Tibial artery (tissue), 4 donors: ENCODE data around the gene INO80.

Source experiments
- DNase-seq, 2 donors: peaks; one replicate each; pipeline ENCODE4 v3.0.0-alpha.2; 2019
- H3K27ac ChIP-seq, 2 donors: fragments of 200-600 bp; sonication (generic) in 1 of 2; 1 replicate in 1 of 2; 2 replicates in 1 of 2; pipeline ENCODE4 v1.5.1; 2018 to 2019; ENCODE audit warnings: mild to moderate bottlenecking in 1 of 2
- H3K27me3 ChIP-seq, 2 donors: fragments of 200-600 bp; sonication (generic) in 1 of 2; one replicate each; pipeline versions ENCODE4 v1.5.1 to v1.6.0; 2016 to 2019
- H3K36me3 ChIP-seq, 3 donors: fragments of 200-600 bp; sonication (generic) in 2 of 3; one replicate each; pipeline ENCODE4 v1.5.1; 2016 to 2019; ENCODE audit warnings: mild to moderate bottlenecking in 2 of 3
- H3K4me1 ChIP-seq, 4 donors: fragments of 200-600 bp; sonication (generic) in 2 of 4; 1 replicate in 3 of 4; 2 replicates in 1 of 4; pipeline ENCODE4 v1.5.1; 2016 to 2019
- H3K4me3 ChIP-seq, 2 donors: fragments of 200-600 bp; sonication (generic) in 1 of 2; 1 replicate in 1 of 2; 2 replicates in 1 of 2; pipeline ENCODE4 v1.5.1; 2018 to 2019; ENCODE audit warnings: mild to moderate bottlenecking in 2 of 2
- H3K9me3 ChIP-seq, 3 donors: fragments of 200-600 bp; sonication (generic) in 1 of 3; one replicate each; pipeline ENCODE4 v1.5.1; 2016 to 2019
- CTCF ChIP-seq, 2 experiments: fragments of 200-600 bp in 1 of 2; fragments of 450-650 bp in 1 of 2; IDR thresholded peaks; one replicate each; pipeline ENCODE4 v1.5.1; 2017 to 2019; ENCODE audit warnings: antibody characterized with exemption in 2 of 2, mild to moderate bottlenecking in 1 of 2, moderate library complexity in 1 of 2
- intact Hi-C: fragments of 100-400 bp; cut with DNase I; formaldehyde crosslinking; loops from one replicate; pipeline ENCODE4 v1.15.0; 2023; ENCODE audit warnings: low total_unique reads

The INO80 gene

GRCh38 chr15:40990789-40991188, 125.3 kb downstream of the INO80 start:
- peaks cover 27 to 50% (median 47%) of the 10 kb centered on the region in 3 donors for H3K36me3 ChIP-seq
- intact Hi-C loops: no loop called here
- H3K4me1 ChIP-seq: peaks cover 0 to 35% (median 15%) of the 10 kb centered on the region in 4 donors
- no peak overlapping the region for H3K4me3 ChIP-seq
- H3K27me3 ChIP-seq: no peaks in the 10 kb centered on the region
- H3K9me3 ChIP-seq: no peaks in the 10 kb centered on the region
- no peak for TF ChIP-seq CTCF (IDR thresholded peaks at IDR 0.05)
- no peak for DNase-seq
- no peak overlapping the region for H3K27ac ChIP-seq

DNA sequence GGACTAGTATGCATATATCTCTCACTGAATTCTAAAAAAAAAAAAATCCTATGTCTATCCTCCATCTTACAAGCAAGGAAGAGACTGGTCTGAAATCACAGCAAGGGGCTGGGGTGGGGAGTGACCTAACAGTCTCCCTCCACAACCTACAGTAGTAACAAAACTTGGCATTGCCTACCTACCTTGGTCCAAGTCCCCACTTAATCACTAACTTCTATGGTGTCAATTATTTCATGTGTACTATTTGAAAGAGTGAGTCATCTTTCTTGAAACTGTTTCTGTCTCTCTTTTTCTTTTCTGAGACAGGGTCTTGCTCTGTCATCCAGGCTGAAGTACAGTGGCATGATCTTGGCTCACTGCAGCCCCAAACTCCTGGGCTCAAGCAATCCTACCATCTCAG, 126.0 kb downstream of the INO80 start:
- no peak for DNase-seq

DNA sequence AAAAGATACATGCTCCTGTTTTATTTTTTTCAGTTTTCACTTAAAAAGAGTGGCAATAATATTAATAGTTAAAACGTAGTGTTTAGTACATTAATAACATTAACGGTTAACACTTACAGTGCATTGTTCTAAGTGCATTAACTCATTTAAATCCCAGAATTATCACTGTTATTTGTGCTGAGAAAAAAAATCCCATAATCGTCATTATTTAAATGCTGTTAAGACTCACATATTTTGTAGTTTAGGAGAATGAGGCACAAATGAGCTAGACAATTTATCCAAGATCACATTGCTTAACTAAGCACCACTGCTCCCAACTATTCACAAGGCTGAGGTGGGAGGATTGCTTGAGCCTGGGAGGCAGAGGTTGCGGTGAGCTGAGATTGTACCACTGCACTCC, 127.9 kb downstream of the INO80 start:
- Histone ChIP-seq H3K9me3 (no peaks in the 10 kb centered on the region), H3K27ac (no peak overlapping the region), H3K4me1 (peaks cover 0 to 59% (median 30%) of the 10 kb centered on the region in 4 donors), H3K4me3 (no peak overlapping the region), H3K36me3 (peaks cover 20 to 57% (median 46%) of the 10 kb centered on the region in 3 donors), H3K27me3 (no peaks in the 10 kb centered on the region)
- intact Hi-C loops: no loop called here
- no peak for TF ChIP-seq CTCF (IDR thresholded peaks at IDR 0.05)
- DNase-seq: no peak

More for the DNA sequence above, 126.0 kb downstream of the INO80 start:
- Histone ChIP-seq H3K27me3 (no peaks in the 10 kb centered on the region), H3K4me3 (no peak overlapping the region), H3K4me1 (peaks cover 0 to 42% (median 19%) of the 10 kb centered on the region in 4 donors), H3K27ac (no peak overlapping the region), H3K36me3 (peaks cover 23 to 50% (median 47%) of the 10 kb centered on the region in 3 donors), H3K9me3 (no peaks in the 10 kb centered on the region)
- intact Hi-C loops: no loop called here
- no peak for TF ChIP-seq CTCF (IDR thresholded peaks at IDR 0.05)

- DNase-seq: no peak
- Histone ChIP-seq H3K4me1 (peaks cover 0 to 59% (median 31%) of the 10 kb centered on the region in 4 donors), H3K27me3 (no peaks in the 10 kb centered on the region), H3K4me3 (no peak overlapping the region), H3K36me3 (peaks cover 31 to 68% (median 59%) of the 10 kb centered on the region in 3 donors), H3K9me3 (no peaks in the 10 kb centered on the region), H3K27ac (peak overlapping the region; percentile 64 to 72)
- intact Hi-C loops: no loop called here
- no peak for TF ChIP-seq CTCF (IDR thresholded peaks at IDR 0.05)
Measured at GRCh38 chr15:40986820-40987219, 129.3 kb downstream of the INO80 start.

GRCh38 chr15:40985541-40986330, 130.3 kb downstream of the INO80 start:
- intact Hi-C loops: no loop called here
- Histone ChIP-seq H3K36me3 (peaks cover 40 to 73% (median 70%) of the 10 kb centered on the region in 3 donors), H3K27ac (peak overlapping the region; percentile 64 to 72), H3K27me3 (no peaks in the 10 kb centered on the region), H3K9me3 (no peaks in the 10 kb centered on the region), H3K4me1 (peaks cover 0 to 66% (median 33%) of the 10 kb centered on the region in 4 donors), H3K4me3 (no peak overlapping the region)
- no peak for TF ChIP-seq CTCF (IDR thresholded peaks at IDR 0.05)
- DNase-seq: peak in 1 of 2 donors; percentile 73
